ENCODE measurements around the gene ZP3.

DNA sequence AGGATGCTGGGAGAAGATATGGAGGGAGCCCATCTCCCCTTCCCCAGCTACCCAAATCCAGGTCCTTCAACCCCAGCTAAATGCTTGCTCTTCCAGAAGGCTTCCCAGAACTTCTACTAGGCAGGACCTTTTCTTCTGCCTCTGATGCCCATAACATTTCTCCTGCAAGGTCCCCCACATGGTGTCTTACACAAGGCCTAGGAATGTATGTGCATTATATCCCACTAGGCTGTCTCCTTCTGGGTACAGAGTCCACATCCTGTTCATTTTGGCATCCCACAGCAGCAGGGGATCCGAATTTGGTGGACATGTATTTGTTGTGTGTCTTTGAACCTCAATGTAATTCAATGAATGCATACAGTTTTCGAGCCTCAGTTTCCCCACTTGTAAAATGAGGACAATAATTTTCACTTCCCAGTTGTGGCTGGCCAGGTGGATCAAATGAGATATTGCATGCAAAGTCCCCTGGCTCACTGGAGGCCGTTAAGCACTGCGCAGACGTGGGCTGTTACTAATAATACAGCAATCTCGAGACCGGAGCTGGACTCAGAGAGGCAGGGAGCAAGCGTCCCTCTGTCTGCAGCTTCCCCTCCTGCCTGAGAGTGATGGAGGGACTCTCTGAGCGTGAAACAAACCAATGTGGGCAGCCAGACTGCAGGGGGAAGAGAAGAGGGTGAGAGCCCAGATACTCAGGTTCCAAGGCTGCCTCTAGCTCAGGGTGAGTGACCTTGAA lies 47.4 kb upstream of the ZP3 start:
- TF ChIP-seq CTCF (IDR thresholded peaks at IDR 0.05), result no peak
- no peak for TF ChIP-seq CHD2 (IDR thresholded peaks at IDR 0.05; ENCODE audit: low read length, partially characterized antibody)
- no peak for TF ChIP-seq YY1 (IDR thresholded peaks at IDR 0.05; ENCODE audit: low read depth)
- TF ChIP-seq NRF1 (IDR thresholded peaks at IDR 0.05; ENCODE audit: low read depth, low read length), result no peak
- no peak for TF ChIP-seq ELF1 (IDR thresholded peaks at IDR 0.05)
- TF ChIP-seq RFX5 (IDR thresholded peaks at IDR 0.05; ENCODE audit: low read length), result no peak
- no peak for TF ChIP-seq POLR2AphosphoS5 (IDR thresholded peaks at IDR 0.05; ENCODE audit: low read depth, low read length)
- TF ChIP-seq RXRA (IDR thresholded peaks at IDR 0.05; ENCODE audit: borderline replicate concordance, low read depth), result no peak
- TF ChIP-seq NFIC (IDR thresholded peaks at IDR 0.05; ENCODE audit: borderline replicate concordance), result no peak

Data from SK-N-SH (cell line).